Liver (tissue), 3 donors: ENCODE data around the gene INHBA.

ENCODE experiments used
- ATF3 ChIP-seq: IDR thresholded peaks from 2 replicates; pipeline ENCODE4 v1.6.1; 2016; ENCODE audit warnings: antibody characterized with exemption
- CTCF ChIP-seq: fragments of 150-350 bp; IDR thresholded peaks from 2 replicates; pipeline ENCODE4 v1.5.1; 2017; ENCODE audit warnings: improper control_type of control experiment, low read depth, low read length; ENCODE audit not compliant: missing input control
- EGR1 ChIP-seq, 2 donors: IDR thresholded peaks; 2 replicates each; pipeline ENCODE4 v1.6.1; 2016 to 2018; ENCODE audit warnings: antibody characterized with exemption in 2 of 2, low read depth in 2 of 2
- GABPA ChIP-seq, 2 donors: IDR thresholded peaks in 1 of 2; conservative IDR thresholded peaks in 1 of 2; 2 replicates each; pipeline ENCODE4 v1.6.1; 2016; ENCODE audit warnings: antibody characterized with exemption in 2 of 2, mild to moderate bottlenecking in 1 of 2, moderate library complexity in 1 of 2
- HNF4A ChIP-seq, 2 donors: conservative IDR thresholded peaks; 2 replicates each; pipeline ENCODE4 v1.6.1; 2016; ENCODE audit warnings: antibody characterized with exemption in 2 of 2, mild to moderate bottlenecking in 2 of 2
- JUND ChIP-seq, 2 donors: IDR thresholded peaks; 2 replicates each; pipeline ENCODE4 v1.6.1; 2016; ENCODE audit warnings: antibody characterized with exemption in 2 of 2
- MAX ChIP-seq: IDR thresholded peaks from 2 replicates; pipeline ENCODE4 v1.6.1; 2016; ENCODE audit warnings: antibody characterized with exemption
- NR2F2 ChIP-seq: IDR thresholded peaks from 2 replicates; pipeline ENCODE4 v1.6.1; 2016; ENCODE audit warnings: antibody characterized with exemption
- SP1 ChIP-seq: IDR thresholded peaks from 2 replicates; pipeline ENCODE4 v1.6.1; 2018; ENCODE audit warnings: antibody characterized with exemption, mild to moderate bottlenecking
- TAF1 ChIP-seq: conservative IDR thresholded peaks from 2 replicates; pipeline ENCODE4 v1.6.1; 2016; ENCODE audit warnings: antibody characterized with exemption, mild to moderate bottlenecking
- TF ChIP-seq, protein P1 (sequence below): IDR thresholded peaks from 2 replicates; pipeline ENCODE4 v1.6.1; 2016; ENCODE audit warnings: antibody characterized with exemption, mild to moderate bottlenecking
- TF ChIP-seq, protein P2 (sequence below): IDR thresholded peaks from 2 replicates; pipeline ENCODE4 v1.6.1; 2016; ENCODE audit warnings: antibody characterized with exemption
- donor health status: healthy.
- donor health status: healthy.

- TF ChIP-seq CTCF = no peak
- TF ChIP-seq, protein P1, sequence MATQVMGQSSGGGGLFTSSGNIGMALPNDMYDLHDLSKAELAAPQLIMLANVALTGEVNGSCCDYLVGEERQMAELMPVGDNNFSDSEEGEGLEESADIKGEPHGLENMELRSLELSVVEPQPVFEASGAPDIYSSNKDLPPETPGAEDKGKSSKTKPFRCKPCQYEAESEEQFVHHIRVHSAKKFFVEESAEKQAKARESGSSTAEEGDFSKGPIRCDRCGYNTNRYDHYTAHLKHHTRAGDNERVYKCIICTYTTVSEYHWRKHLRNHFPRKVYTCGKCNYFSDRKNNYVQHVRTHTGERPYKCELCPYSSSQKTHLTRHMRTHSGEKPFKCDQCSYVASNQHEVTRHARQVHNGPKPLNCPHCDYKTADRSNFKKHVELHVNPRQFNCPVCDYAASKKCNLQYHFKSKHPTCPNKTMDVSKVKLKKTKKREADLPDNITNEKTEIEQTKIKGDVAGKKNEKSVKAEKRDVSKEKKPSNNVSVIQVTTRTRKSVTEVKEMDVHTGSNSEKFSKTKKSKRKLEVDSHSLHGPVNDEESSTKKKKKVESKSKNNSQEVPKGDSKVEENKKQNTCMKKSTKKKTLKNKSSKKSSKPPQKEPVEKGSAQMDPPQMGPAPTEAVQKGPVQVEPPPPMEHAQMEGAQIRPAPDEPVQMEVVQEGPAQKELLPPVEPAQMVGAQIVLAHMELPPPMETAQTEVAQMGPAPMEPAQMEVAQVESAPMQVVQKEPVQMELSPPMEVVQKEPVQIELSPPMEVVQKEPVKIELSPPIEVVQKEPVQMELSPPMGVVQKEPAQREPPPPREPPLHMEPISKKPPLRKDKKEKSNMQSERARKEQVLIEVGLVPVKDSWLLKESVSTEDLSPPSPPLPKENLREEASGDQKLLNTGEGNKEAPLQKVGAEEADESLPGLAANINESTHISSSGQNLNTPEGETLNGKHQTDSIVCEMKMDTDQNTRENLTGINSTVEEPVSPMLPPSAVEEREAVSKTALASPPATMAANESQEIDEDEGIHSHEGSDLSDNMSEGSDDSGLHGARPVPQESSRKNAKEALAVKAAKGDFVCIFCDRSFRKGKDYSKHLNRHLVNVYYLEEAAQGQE = no peak
- no peak for TF ChIP-seq NR2F2
- no peak for TF ChIP-seq HNF4A (conservative IDR thresholded peaks at IDR 0.05)
- no peak for TF ChIP-seq JUND (IDR thresholded peaks at IDR 0.05)
- TF ChIP-seq SP1 = no peak
- TF ChIP-seq EGR1 (IDR thresholded peaks at IDR 0.05; ENCODE audit: low read depth in 2 of 2) = no peak
- no peak for TF ChIP-seq ATF3
- TF ChIP-seq MAX = no peak
- TF ChIP-seq TAF1 = no peak
- TF ChIP-seq, protein P2, sequence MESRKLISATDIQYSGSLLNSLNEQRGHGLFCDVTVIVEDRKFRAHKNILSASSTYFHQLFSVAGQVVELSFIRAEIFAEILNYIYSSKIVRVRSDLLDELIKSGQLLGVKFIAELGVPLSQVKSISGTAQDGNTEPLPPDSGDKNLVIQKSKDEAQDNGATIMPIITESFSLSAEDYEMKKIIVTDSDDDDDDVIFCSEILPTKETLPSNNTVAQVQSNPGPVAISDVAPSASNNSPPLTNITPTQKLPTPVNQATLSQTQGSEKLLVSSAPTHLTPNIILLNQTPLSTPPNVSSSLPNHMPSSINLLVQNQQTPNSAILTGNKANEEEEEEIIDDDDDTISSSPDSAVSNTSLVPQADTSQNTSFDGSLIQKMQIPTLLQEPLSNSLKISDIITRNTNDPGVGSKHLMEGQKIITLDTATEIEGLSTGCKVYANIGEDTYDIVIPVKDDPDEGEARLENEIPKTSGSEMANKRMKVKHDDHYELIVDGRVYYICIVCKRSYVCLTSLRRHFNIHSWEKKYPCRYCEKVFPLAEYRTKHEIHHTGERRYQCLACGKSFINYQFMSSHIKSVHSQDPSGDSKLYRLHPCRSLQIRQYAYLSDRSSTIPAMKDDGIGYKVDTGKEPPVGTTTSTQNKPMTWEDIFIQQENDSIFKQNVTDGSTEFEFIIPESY = no peak
- TF ChIP-seq GABPA (IDR thresholded peaks at IDR 0.05 in 1 of 2, conservative IDR thresholded peaks at IDR 0.05 in 1 of 2) = no peak
Observed at GRCh38 chr7:41735206-41735605, 32.3 kb upstream of the INHBA start.
